Spleen (tissue), 11 donors: Measurements from ENCODE around the gene SLC46A1. TPM values are rescaled to one million over a fixed set of nuclear protein-coding genes. Genes with fewer than 3 reads are reported as not detected.

Experiments
- DNase-seq: peaks from one replicate; pipeline ENCODE4 v3.0.0-alpha.2; 2020
- H3K27ac ChIP-seq, 8 donors: fragments of 200-600 bp; sonication (generic) in 7 of 8; 1 replicate in 4 of 8; 2 replicates in 4 of 8; pipeline versions ENCODE4 v1.5.0 to v1.8.0; 2016 to 2021; ENCODE audit warnings: inconsistent platforms in 4 of 8, mild to moderate bottlenecking in 4 of 8, moderate library complexity in 1 of 8
- H3K27me3 ChIP-seq, 7 donors: fragments of 200-600 bp; sonication (generic) in 6 of 7; replicated peaks in 1 of 7; 1 replicate in 4 of 7; 2 replicates in 3 of 7; pipeline versions ENCODE4 v1.5.0 to v1.8.0; 2016 to 2021; ENCODE audit warnings: inconsistent platforms in 3 of 7, mild to moderate bottlenecking in 1 of 7
- H3K36me3 ChIP-seq, 6 donors: fragments of 200-600 bp; sonication (generic) in 5 of 6; 1 replicate in 4 of 6; 2 replicates in 2 of 6; pipeline versions ENCODE4 v1.5.0 to v1.8.0; 2016 to 2021; ENCODE audit warnings: inconsistent platforms in 2 of 6
- H3K4me1 ChIP-seq, 6 donors: fragments of 200-600 bp; sonication (generic) in 5 of 6; 1 replicate in 3 of 6; 2 replicates in 3 of 6; pipeline versions ENCODE4 v1.5.0 to v1.8.0; 2016 to 2021; ENCODE audit warnings: inconsistent platforms in 3 of 6
- H3K4me3 ChIP-seq, 8 donors: fragments of 200-600 bp; sonication (generic) in 7 of 8; 1 replicate in 4 of 8; 2 replicates in 4 of 8; pipeline versions ENCODE4 v1.5.0 to v1.8.0; 2016 to 2021; ENCODE audit warnings: inconsistent platforms in 4 of 8, mild to moderate bottlenecking in 4 of 8, moderate library complexity in 2 of 8
- H3K9me3 ChIP-seq, 8 donors: fragments of 200-600 bp; sonication (generic) in 7 of 8; 1 replicate in 4 of 8; 2 replicates in 4 of 8; pipeline versions ENCODE4 v1.5.0 to v1.8.0; 2016 to 2021; ENCODE audit warnings: inconsistent platforms in 4 of 8
- POLR2A ChIP-seq, 3 donors: fragments of 450-650 bp; IDR thresholded peaks; one replicate each; pipeline ENCODE4 v1.5.1; 2017; ENCODE audit warnings: antibody characterized with exemption in 3 of 3, mild to moderate bottlenecking in 1 of 3
- POLR2AphosphoS5 ChIP-seq, 3 donors: sonication (generic); formaldehyde crosslinking; IDR thresholded peaks; one replicate each; pipeline ENCODE4 v1.5.1; 2017; ENCODE audit warnings: antibody characterized with exemption in 3 of 3
- WGBS, 5 donors: extraction: QIAGEN DNeasy Blood & Tissue Kit in 3 of 5; methylation state at CpG; one replicate each; pipeline versions ENCODE4 v1.1.5 to v1.1.7; 2013 to 2018; 5-methylcytosine and 5-hydroxymethylcytosine counted together
- intact Hi-C: fragments of 100-400 bp; cut with DNase I; formaldehyde crosslinking; loops from one replicate; pipeline ENCODE4 v1.15.0; 2023; ENCODE audit warnings: low total_unique reads
- polyA plus RNA-seq, 3 donors: library from polyadenylated mRNA; stranded (reverse); fragments of 200-250 nt; gene quantifications; one replicate each; pipeline ENCODE4 v1.2.1, GENCODE V29; 2013
- total RNA-seq, 7 donors: library from RNA; depleted of rRNA in 3 of 7; stranded (reverse); fragments of >200 nt in 3 of 7; fragmentation: NEBNext Ultra II Directional in 4 of 7; extraction: Animal tissue kit (Norgen Biotek cat#: 25700) in 4 of 7; gene quantifications; one replicate each; pipeline versions ENCODE4 v1.1.0 to v1.2.1, GENCODE V29; 2016 to 2021
- TF ChIP-seq, protein P1 (sequence below), 11 experiments: fragments of 200-600 bp in 7 of 11; fragments of 450-650 bp in 4 of 11; sonication (generic) in 4 of 11; IDR thresholded peaks in 8 of 11; conservative IDR thresholded peaks in 3 of 11; 1 replicate in 7 of 11; 2 replicates in 4 of 11; pipeline versions ENCODE4 v1.4.0 to v1.8.0; 2016 to 2021; ENCODE audit warnings: antibody characterized with exemption in 11 of 11, inconsistent platforms in 4 of 11, mild to moderate bottlenecking in 1 of 11
- donor health status: healthy with polysubstance abuse.
- donor health status: DM: no; HTN: no; CAD: no; lungs with moderate emphysema.
- donor health status: DM: no; HTN: no; CAD: no.
- donor health status: Bipolar disorder and iron deficiency.
- donor health status: healthy.
- donor health status: DM: no; HTN: no; CAD: no.
- donor health status: DM: yes; HTN: yes; CAD: no.

The SLC46A1 gene
- total and polyA plus RNA-seq, 10 donors: 2.1 to 28.9 (median 20.6) TPM

DNA sequence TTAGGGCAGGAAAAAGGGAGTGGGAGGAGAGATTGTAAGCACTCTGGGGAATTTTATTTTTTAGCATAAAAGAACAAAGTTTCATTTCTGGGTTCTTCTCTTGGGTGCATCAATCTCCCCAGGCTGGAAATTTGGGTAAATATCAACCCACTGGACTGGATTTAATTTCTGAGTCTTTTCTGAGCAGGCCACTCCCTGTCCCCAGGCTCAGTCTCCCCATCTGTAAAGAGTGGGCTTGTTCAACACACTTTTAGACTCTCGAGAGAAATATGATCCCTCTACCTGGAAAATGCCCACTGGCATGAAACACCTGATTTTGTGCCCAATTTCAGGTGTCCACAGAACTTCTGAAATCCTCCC is 35.3 kb downstream of the SLC46A1 start:
- intact Hi-C loops: no loop called here
- no peak for TF ChIP-seq POLR2A (IDR thresholded peaks at IDR 0.05)
- TF ChIP-seq POLR2AphosphoS5 (IDR thresholded peaks at IDR 0.05): no peak
- TF ChIP-seq, protein P1, sequence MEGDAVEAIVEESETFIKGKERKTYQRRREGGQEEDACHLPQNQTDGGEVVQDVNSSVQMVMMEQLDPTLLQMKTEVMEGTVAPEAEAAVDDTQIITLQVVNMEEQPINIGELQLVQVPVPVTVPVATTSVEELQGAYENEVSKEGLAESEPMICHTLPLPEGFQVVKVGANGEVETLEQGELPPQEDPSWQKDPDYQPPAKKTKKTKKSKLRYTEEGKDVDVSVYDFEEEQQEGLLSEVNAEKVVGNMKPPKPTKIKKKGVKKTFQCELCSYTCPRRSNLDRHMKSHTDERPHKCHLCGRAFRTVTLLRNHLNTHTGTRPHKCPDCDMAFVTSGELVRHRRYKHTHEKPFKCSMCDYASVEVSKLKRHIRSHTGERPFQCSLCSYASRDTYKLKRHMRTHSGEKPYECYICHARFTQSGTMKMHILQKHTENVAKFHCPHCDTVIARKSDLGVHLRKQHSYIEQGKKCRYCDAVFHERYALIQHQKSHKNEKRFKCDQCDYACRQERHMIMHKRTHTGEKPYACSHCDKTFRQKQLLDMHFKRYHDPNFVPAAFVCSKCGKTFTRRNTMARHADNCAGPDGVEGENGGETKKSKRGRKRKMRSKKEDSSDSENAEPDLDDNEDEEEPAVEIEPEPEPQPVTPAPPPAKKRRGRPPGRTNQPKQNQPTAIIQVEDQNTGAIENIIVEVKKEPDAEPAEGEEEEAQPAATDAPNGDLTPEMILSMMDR (IDR thresholded peaks at IDR 0.05 in 8 of 11, conservative IDR thresholded peaks at IDR 0.05 in 3 of 11): no peak
- 69 to 88% (median 80%) methylated on average over 1 of the region's 1 CpG for WGBS, 5 donors

DNA sequence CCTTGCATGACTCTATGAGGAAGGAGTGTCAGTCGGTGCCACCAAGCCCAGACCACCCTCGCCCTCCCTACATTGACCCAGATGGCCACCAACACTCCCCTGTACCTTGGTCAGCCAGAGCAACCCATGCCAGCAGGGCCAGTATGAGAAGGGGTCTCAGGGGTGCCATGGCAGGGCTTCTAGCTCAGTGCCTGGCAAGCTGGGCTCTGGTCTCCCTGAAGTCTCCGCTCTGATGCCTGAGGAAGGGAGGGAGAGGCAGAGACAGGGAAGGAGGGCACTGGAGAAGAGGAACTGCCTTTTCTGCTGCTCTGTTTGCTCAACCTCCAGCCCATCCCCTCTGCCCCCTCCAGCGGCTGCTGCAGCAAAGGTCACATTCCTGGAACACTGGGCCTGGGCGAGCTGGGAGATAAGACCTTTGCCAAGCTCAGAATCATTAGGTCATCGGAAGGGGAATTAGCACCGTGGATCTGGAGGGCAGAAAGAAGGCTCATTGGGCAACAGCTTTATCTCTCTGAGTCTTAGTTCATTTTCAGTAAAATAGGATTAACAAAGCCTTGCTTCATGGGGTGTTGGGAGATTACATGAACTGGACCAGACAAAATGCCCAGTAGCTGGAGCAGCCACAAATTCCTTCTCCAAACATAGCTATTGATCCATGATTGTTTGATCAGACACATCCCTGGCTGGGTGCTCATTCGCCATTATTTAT is 35.8 kb downstream of the SLC46A1 start, which contains the start of gene VTN:
VTN (minus strand) TSS at position 273 of the 709 bp plus-strand sequence; CDS start at position 169, 104 bp downstream.
- intact Hi-C loops: no loop called here
- TF ChIP-seq POLR2AphosphoS5 (IDR thresholded peaks at IDR 0.05) (peak in 1 of 3 donors; percentile 31), POLR2A (IDR thresholded peaks at IDR 0.05) (no peak)
- TF ChIP-seq, protein P1 (IDR thresholded peaks at IDR 0.05 in 8 of 11, conservative IDR thresholded peaks at IDR 0.05 in 3 of 11): no peak
- Histone ChIP-seq H3K27me3 (peaks cover 0 to 18% (median 0%) of the 10 kb centered on the region in 7 donors), H3K27ac (peak within 1 kb of the TSS; percentile 8 to 86 (median 72)), H3K36me3 (peaks cover 0 to 12% (median 1%) of the 10 kb centered on the region in 6 donors), H3K4me3 (peak within 1 kb of the TSS in 7 of 8 donors; percentile 64 to 88 (median 70)), H3K4me1 (peaks cover 10 to 44% (median 29%) of the 10 kb centered on the region in 6 donors), H3K9me3 (no peaks in the 10 kb centered on the region)
- no peak for DNase-seq
- WGBS, 5 donors: 38 to 51% (median 45%) methylated on average over 7 to 8 of the region's 8 CpGs

More for the DNA sequence above, 35.3 kb downstream of the SLC46A1 start:
- Histone ChIP-seq H3K4me3 (peak overlapping the region in 5 of 8 donors; percentile 64 to 88 (median 75)), H3K27me3 (peaks cover 0 to 18% (median 0%) of the 10 kb centered on the region in 7 donors), H3K36me3 (peaks cover 0 to 6% (median 0%) of the 10 kb centered on the region in 6 donors), H3K27ac (peak overlapping the region; percentile 8 to 86 (median 72)), H3K4me1 (peaks cover 10 to 44% (median 29%) of the 10 kb centered on the region in 6 donors), H3K9me3 (no peaks in the 10 kb centered on the region)
- no peak for DNase-seq

DNA sequence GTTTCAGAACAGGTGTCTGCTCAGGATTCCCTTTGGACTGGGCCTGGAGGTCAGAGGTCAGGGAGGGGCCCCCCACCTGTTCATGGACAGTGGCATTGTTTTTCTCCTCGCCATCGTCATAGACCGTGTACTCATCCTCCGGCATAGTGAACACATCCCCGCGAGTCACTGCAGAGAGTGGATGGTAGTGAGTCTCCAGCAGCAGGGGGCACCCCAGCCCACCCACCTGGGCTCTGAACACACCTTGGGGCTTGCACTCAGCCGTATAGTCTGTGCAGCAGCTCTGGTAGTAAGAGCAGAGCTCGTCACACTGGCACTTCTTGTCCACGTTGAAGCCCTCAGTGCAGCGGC is 36.4 kb downstream of the SLC46A1 start:
- Histone ChIP-seq H3K27ac (peak overlapping the region in 4 of 8 donors; percentile 70 to 86 (median 78)), H3K36me3 (peaks cover 0 to 17% (median 5%) of the 10 kb centered on the region in 6 donors), H3K27me3 (peaks cover 0 to 18% (median 0%) of the 10 kb centered on the region in 7 donors), H3K4me3 (no peak overlapping the region), H3K9me3 (no peaks in the 10 kb centered on the region), H3K4me1 (peaks cover 10 to 44% (median 29%) of the 10 kb centered on the region in 6 donors)
- intact Hi-C loops: no loop called here
- TF ChIP-seq, protein P1 (IDR thresholded peaks at IDR 0.05 in 8 of 11, conservative IDR thresholded peaks at IDR 0.05 in 3 of 11): no peak
- TF ChIP-seq POLR2AphosphoS5 (IDR thresholded peaks at IDR 0.05) (no peak), POLR2A (IDR thresholded peaks at IDR 0.05) (no peak)
- no peak for DNase-seq
- 71 to 85% (median 78%) methylated on average over 10 of the region's 10 CpGs for WGBS, 5 donors
